Measurements from ENCODE around the gene DNAAF5. TPM values are rescaled to one million over a fixed set of nuclear protein-coding genes. Genes with fewer than 3 reads are reported as not detected.

The DNAAF5 gene
- total RNA-seq, 4 donors from 2014 or later, result 19.0 to 25.3 (median 24.1) TPM

DNA sequence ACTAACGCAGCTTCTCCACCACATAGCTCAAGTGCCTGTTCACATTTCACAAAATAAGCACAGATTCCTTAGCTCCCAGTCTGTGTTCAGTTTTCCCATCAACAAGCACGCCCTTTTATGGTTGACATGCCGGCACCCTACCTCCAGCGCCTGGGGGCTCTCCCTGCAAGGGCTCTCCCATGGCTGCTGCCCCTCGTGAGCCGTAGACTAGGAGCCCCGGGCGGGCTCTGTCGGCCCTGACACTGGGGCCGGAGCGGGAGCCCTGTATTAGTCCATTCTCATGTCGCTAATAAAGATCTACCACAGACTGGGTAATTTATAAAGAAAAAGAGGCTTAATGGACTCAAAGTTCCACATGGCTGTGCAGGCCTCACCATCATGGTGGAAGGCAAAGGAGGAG, 34.6 kb downstream of the DNAAF5 start:
- TF ChIP-seq, protein P1, sequence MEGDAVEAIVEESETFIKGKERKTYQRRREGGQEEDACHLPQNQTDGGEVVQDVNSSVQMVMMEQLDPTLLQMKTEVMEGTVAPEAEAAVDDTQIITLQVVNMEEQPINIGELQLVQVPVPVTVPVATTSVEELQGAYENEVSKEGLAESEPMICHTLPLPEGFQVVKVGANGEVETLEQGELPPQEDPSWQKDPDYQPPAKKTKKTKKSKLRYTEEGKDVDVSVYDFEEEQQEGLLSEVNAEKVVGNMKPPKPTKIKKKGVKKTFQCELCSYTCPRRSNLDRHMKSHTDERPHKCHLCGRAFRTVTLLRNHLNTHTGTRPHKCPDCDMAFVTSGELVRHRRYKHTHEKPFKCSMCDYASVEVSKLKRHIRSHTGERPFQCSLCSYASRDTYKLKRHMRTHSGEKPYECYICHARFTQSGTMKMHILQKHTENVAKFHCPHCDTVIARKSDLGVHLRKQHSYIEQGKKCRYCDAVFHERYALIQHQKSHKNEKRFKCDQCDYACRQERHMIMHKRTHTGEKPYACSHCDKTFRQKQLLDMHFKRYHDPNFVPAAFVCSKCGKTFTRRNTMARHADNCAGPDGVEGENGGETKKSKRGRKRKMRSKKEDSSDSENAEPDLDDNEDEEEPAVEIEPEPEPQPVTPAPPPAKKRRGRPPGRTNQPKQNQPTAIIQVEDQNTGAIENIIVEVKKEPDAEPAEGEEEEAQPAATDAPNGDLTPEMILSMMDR (IDR thresholded peaks at IDR 0.05), result no peak
- no peak for TF ChIP-seq POLR2A (IDR thresholded peaks at IDR 0.05)
- WGBS, 2 donors, result 94 to 98% methylated on average over 12 of the region's 12 CpGs
- no peak overlapping the region for H3K4me3 ChIP-seq (ENCODE audit: low read depth, poor library complexity, severe bottlenecking)
- intact Hi-C loops (cut with DNase I; ENCODE audit: low total_unique reads), result no loop called here
- DNase-seq (ENCODE audit: low spot score in 2 of 2), result no peak

GRCh38 chr7:761631-762030, 35.1 kb downstream of the DNAAF5 start:
- intact Hi-C loops (cut with DNase I; ENCODE audit: low total_unique reads), result no loop called here
- H3K4me3 ChIP-seq (ENCODE audit: low read depth, poor library complexity, severe bottlenecking), result no peak overlapping the region
- WGBS, 2 donors, result 96% methylated on average over 11 of the region's 11 CpGs
- DNase-seq (ENCODE audit: low spot score in 2 of 2), result no peak
- TF ChIP-seq, protein P1 (IDR thresholded peaks at IDR 0.05), result no peak
- TF ChIP-seq POLR2A (IDR thresholded peaks at IDR 0.05), result no peak

GRCh38 chr7:762885-763284, 36.4 kb downstream of the DNAAF5 start:
- H3K4me3 ChIP-seq (ENCODE audit: low read depth, poor library complexity, severe bottlenecking), result no peak overlapping the region
- 76 to 85% methylated on average over 5 of the region's 5 CpGs for WGBS, 2 donors
- intact Hi-C loops (cut with DNase I; ENCODE audit: low total_unique reads), result no loop called here
- TF ChIP-seq, protein P1 (IDR thresholded peaks at IDR 0.05), result no peak
- TF ChIP-seq POLR2A (IDR thresholded peaks at IDR 0.05), result no peak
- DNase-seq (ENCODE audit: low spot score in 2 of 2), result no peak

DNA sequence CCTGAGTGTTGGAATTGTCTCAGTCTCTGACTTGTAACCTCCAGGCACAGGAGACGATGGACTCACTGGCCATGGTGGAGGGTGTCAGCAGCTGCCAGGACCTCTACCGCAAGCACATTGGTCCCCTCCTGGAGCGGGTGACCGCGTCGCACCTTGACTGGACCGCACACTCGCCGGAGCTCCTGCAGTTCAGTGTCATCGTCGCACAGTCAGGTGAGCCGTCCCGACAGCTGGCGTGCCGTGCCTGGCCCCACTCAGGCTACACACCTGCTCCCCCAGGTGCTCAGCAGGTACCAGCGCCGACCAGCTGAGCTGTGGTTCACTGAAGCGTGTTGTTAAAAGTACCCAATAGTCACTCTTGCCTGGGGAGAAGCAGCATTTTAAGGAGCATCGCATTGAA, 37.3 kb downstream of the DNAAF5 start:
- WGBS, 2 donors, result 96 to 98% methylated on average over 17 to 19 of the region's 19 CpGs
- TF ChIP-seq POLR2A (IDR thresholded peaks at IDR 0.05), result no peak
- TF ChIP-seq, protein P1 (IDR thresholded peaks at IDR 0.05), result no peak
- no peak overlapping the region for H3K4me3 ChIP-seq (ENCODE audit: low read depth, poor library complexity, severe bottlenecking)
- intact Hi-C loops (cut with DNase I; ENCODE audit: low total_unique reads), result no loop called here
- DNase-seq (ENCODE audit: low spot score in 2 of 2), result no peak

- 97 to 98% methylated on average over 7 of the region's 7 CpGs for WGBS, 2 donors
- TF ChIP-seq POLR2A (IDR thresholded peaks at IDR 0.05), result no peak
- TF ChIP-seq, protein P1 (IDR thresholded peaks at IDR 0.05), result no peak
- no peak overlapping the region for H3K4me3 ChIP-seq (ENCODE audit: low read depth, poor library complexity, severe bottlenecking)
- intact Hi-C loops (cut with DNase I; ENCODE audit: low total_unique reads), result no loop called here
- no peak for DNase-seq (ENCODE audit: low spot score in 2 of 2)
Observed at GRCh38 chr7:765383-765782, 38.9 kb downstream of the DNAAF5 start.

DNA sequence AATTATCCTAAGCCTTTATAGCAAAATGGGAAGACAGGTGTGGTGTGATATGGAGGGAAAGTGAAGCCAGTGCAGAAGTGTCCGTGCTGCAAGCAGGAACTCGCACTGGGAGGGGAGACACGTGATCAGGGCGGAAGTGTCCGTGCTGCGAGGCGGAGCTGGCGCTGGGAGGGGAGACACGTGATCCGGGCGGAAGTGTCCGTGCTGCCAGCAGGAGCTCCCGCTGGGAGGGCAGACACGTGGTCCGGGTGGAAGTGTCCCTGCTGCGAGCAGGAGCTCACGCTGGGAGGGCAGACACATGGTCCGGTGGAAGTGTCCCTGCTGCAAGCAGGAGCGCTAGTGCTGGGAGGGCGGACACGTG, 41.1 kb downstream of the DNAAF5 start:
- H3K4me3 ChIP-seq (ENCODE audit: low read depth, poor library complexity, severe bottlenecking), result no peak overlapping the region
- intact Hi-C loops (cut with DNase I; ENCODE audit: low total_unique reads), result no loop called here
- no peak for DNase-seq (ENCODE audit: low spot score in 2 of 2)
- no peak for TF ChIP-seq POLR2A (IDR thresholded peaks at IDR 0.05)
- TF ChIP-seq, protein P1 (IDR thresholded peaks at IDR 0.05), result no peak
- WGBS, 2 donors, result 69 to 88% methylated on average over 20 of the region's 21 CpGs

Data from lower leg skin (tissue), 4 donors.